Endometrium (tissue), 2 donors: ENCODE results near the gene CEP250.
"Not testable (repeated sequence)": the region's sequence is repeated elsewhere in the genome, so short reads cannot be mapped to it uniquely, and the experiment has no call there.

Source experiments
- FAIRE-seq: peaks from 2 replicates; lab custom pipeline; 2012; peaks lifted over from hg19 to GRCh38; lab: Jason Lieb, UNC
- donor health status: control.
- donor health status: control.

CEP250 gene

GRCh38 chr20:35454881-35455609 lies at the start of gene CEP250:
Gene CEP250 (plus strand): TSS chr20:35455598. CDS start chr20:35462368, 6,770 bp downstream.
- FAIRE-seq: no peak

- no peak for FAIRE-seq
Measured at GRCh38 chr20:35405775-35406174, 49.6 kb upstream of the CEP250 start.

- FAIRE-seq: no peak
Measured at GRCh38 chr20:35408270-35408669, 47.1 kb upstream of the CEP250 start.

GRCh38 chr20:35409542-35409941 lies 45.9 kb upstream of the CEP250 start:
- no peak for FAIRE-seq

GRCh38 chr20:35410613-35411012 lies 44.8 kb upstream of the CEP250 start:
- no peak for FAIRE-seq

- no peak for FAIRE-seq
Measured at GRCh38 chr20:35421322-35421721, 34.1 kb upstream of the CEP250 start.

GRCh38 chr20:35431621-35432429 lies 23.6 kb upstream of the CEP250 start:
- no peak for FAIRE-seq

- no peak for FAIRE-seq
Measured at GRCh38 chr20:35432430-35432735, 23.0 kb upstream of the CEP250 start.

- FAIRE-seq: no peak
Measured at GRCh38 chr20:35433337-35433736, 22.1 kb upstream of the CEP250 start.

- no peak for FAIRE-seq
Measured at GRCh38 chr20:35434085-35435005, 21.1 kb upstream of the CEP250 start.

- FAIRE-seq: no peak
Measured at GRCh38 chr20:35436177-35436573, 19.2 kb upstream of the CEP250 start.

GRCh38 chr20:35437599-35437998 lies 17.8 kb upstream of the CEP250 start:
- no peak for FAIRE-seq

- no peak for FAIRE-seq
Measured at GRCh38 chr20:35443003-35443402, 12.4 kb upstream of the CEP250 start.

- no peak for FAIRE-seq
Measured at GRCh38 chr20:35444226-35444625, 11.2 kb upstream of the CEP250 start.

GRCh38 chr20:35446356-35447078 lies 8.9 kb upstream of the CEP250 start:
- FAIRE-seq: no peak

GRCh38 chr20:35447082-35447789 lies 8.2 kb upstream of the CEP250 start:
- FAIRE-seq: peak; percentile 54

GRCh38 chr20:35448788-35449373 lies 6.5 kb upstream of the CEP250 start:
- FAIRE-seq: no peak

GRCh38 chr20:35449855-35450254 lies 5.5 kb upstream of the CEP250 start:
- not testable (repeated sequence) for FAIRE-seq

- FAIRE-seq: no peak
Measured at GRCh38 chr20:35451295-35451694, 4.1 kb upstream of the CEP250 start.

- no peak for FAIRE-seq
Measured at GRCh38 chr20:35453647-35454046, 1.8 kb upstream of the CEP250 start.

GRCh38 chr20:35456700-35457099 lies 1.3 kb downstream of the CEP250 start:
- FAIRE-seq: not testable (repeated sequence)
